Measurements from ENCODE around the gene ACER2. TPM values are rescaled to one million over a fixed set of nuclear protein-coding genes. Genes with fewer than 3 reads are reported as not detected.

The ACER2 gene
- total RNA-seq, 1 experiment from 2014 or later, result 8.8 TPM

GRCh38 chr9:19379283-19379682 lies 29.5 kb upstream of the ACER2 start (continued):
- TF ChIP-seq MXD4 (CRISPR knock-in tag; IDR thresholded peaks at IDR 0.05; ENCODE audit: borderline replicate concordance) (no peak), MAX (CRISPR knock-in tag; IDR thresholded peaks at IDR 0.05) (no peak)

GRCh38 chr9:19379697-19380046 lies 29.1 kb upstream of the ACER2 start:
- Mint-ChIP-seq H3K36me3 (peaks cover 52% of the 10 kb centered on the region), H3K4me1 (peaks cover 33% of the 10 kb centered on the region), H3K4me3 (peak overlapping the region; percentile 99), H3K27me3 (ENCODE audit: low read depth) (no peaks in the 10 kb centered on the region), H3K9me3 (no peaks in the 10 kb centered on the region), H3K27ac (peak overlapping the region; percentile 100)
- DNase-seq (ENCODE audit: low spot score), result peak; percentile 21
- TF ChIP-seq STAT6 (CRISPR knock-in tag; conservative IDR thresholded peaks at IDR 0.05; ENCODE audit: low read depth) (no peak), GRHL2 (CRISPR knock-in tag; IDR thresholded peaks at IDR 0.05; ENCODE audit: insufficient replicate concordance, severe bottlenecking) (no peak), E2F1 (CRISPR knock-in tag; IDR thresholded peaks at IDR 0.05) (0 out of 2 replicates have a peak, but pooled peaks have one; percentile 7), ZNF281 (CRISPR knock-in tag; IDR thresholded peaks at IDR 0.05) (no peak; the same call in 1 of the 2 replicates), AR (CRISPR knock-in tag; IDR thresholded peaks at IDR 0.05) (0 out of 2 replicates have a peak, but pooled peaks have one; percentile 19), GTF2I (CRISPR knock-in tag; conservative IDR thresholded peaks at IDR 0.05) (no peak), CREB1 (CRISPR knock-in tag; IDR thresholded peaks at IDR 0.05) (0 out of 2 replicates have a peak, but pooled peaks have one; percentile 26), E2F4 (CRISPR knock-in tag; IDR thresholded peaks at IDR 0.05; ENCODE audit: borderline replicate concordance, low read depth) (0 out of 2 replicates have a peak, but pooled peaks have one; percentile 53)
- ChIA-PET POLR2A (interaction anchor here (0.6 to 1.0 kb wide), 4 partner anchors 19 to 73 kb away, joined by 3 to 8 read pairs (median 4); partner anchors contain the start of gene ACER2), CTCF (interaction anchor here (0.6 to 1.0 kb wide), 2 partner anchors 85 to 292 kb away, joined by 3 to 5 read pairs; no protein-coding TSS in a partner anchor)
- ATAC-seq, result peak; percentile 3

GRCh38 chr9:19380826-19381075 lies 28.1 kb upstream of the ACER2 start:
- H3K4me3 Mint-ChIP-seq, result peak overlapping the region; percentile 99
- ATAC-seq, result no peak
- no peaks in the 10 kb centered on the region for H3K9me3 Mint-ChIP-seq
- H3K27me3 Mint-ChIP-seq (ENCODE audit: low read depth), result no peaks in the 10 kb centered on the region
- H3K36me3 Mint-ChIP-seq, result peaks cover 44% of the 10 kb centered on the region
- ChIA-PET CTCF (no interaction called here), POLR2A (interaction anchor here (1.0 kb wide), 1 partner anchor 17 kb away, joined by 3 read pairs; no protein-coding TSS in a partner anchor)
- H3K27ac Mint-ChIP-seq, result peak overlapping the region; percentile 100
- TF ChIP-seq FOXJ3 (CRISPR knock-in tag; IDR thresholded peaks at IDR 0.05; ENCODE audit: borderline replicate concordance), result no peak
- TF ChIP-seq ATF3 (CRISPR knock-in tag; conservative IDR thresholded peaks at IDR 0.05), result no peak
- no peak for TF ChIP-seq E2F1 (CRISPR knock-in tag; IDR thresholded peaks at IDR 0.05)
- no peak for DNase-seq (ENCODE audit: low spot score)
- peaks cover 33% of the 10 kb centered on the region for H3K4me1 Mint-ChIP-seq
